GM19328 (cell line): Measurements from ENCODE around the gene SH3PXD2A.
"Not testable (repeated sequence)": the region's sequence is repeated elsewhere in the genome, so short reads cannot be mapped to it uniquely, and the experiment has no call there.

Source experiments
- ATAC-seq: cut with Tn5 transposase; IDR thresholded peaks from one replicate; pipeline ENCODE4 v1.9.1; 2021; ENCODE audit warnings: mild to moderate bottlenecking, moderate library complexity; ENCODE audit not compliant: unreplicated experiment

SH3PXD2A gene

GRCh38 chr10:103652599-103653281, 202.6 kb downstream of the SH3PXD2A start:
- no peak for ATAC-seq

- ATAC-seq = no peak
Measured at GRCh38 chr10:103651783-103652476, 203.4 kb downstream of the SH3PXD2A start.

GRCh38 chr10:103651333-103651732, 204.0 kb downstream of the SH3PXD2A start:
- ATAC-seq = no peak

DNA sequence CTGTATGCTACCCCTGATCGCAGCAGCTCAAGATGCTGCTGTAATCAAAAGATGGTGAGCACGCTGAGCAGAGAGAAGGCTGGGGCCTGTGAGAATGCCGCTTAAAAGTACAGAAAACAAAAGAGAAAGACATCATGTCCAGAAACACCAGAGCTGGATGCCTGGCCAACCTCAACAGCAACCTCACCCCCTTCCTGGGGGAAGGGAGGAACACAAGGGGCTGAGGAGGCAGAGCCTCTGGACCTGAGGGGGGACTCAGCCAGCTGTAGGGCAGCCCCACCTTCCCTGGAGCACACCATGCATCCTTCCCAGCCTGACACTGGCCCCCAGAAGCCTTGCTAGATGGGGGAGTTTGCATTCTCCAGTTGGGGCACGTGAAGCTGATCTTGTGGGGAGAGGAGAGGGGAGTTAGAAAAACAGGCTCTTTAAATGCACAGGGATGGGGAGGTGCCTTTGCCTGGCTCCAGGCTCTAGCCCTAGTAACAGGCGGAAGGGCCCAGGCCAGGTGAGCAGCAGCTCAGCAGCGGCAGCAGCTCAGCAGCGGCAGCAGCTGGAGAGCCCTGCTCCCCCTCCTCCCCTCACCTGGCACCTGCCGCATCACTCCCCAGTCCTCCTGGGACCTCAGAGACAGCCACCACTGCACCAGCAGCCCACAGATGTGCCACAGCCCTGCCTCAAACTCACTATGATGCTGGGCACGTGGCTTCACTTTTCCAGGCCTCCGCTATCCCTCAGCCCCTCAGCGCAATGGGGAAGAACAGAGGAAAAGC, 205.5 kb downstream of the SH3PXD2A start:
- no peak for ATAC-seq

DNA sequence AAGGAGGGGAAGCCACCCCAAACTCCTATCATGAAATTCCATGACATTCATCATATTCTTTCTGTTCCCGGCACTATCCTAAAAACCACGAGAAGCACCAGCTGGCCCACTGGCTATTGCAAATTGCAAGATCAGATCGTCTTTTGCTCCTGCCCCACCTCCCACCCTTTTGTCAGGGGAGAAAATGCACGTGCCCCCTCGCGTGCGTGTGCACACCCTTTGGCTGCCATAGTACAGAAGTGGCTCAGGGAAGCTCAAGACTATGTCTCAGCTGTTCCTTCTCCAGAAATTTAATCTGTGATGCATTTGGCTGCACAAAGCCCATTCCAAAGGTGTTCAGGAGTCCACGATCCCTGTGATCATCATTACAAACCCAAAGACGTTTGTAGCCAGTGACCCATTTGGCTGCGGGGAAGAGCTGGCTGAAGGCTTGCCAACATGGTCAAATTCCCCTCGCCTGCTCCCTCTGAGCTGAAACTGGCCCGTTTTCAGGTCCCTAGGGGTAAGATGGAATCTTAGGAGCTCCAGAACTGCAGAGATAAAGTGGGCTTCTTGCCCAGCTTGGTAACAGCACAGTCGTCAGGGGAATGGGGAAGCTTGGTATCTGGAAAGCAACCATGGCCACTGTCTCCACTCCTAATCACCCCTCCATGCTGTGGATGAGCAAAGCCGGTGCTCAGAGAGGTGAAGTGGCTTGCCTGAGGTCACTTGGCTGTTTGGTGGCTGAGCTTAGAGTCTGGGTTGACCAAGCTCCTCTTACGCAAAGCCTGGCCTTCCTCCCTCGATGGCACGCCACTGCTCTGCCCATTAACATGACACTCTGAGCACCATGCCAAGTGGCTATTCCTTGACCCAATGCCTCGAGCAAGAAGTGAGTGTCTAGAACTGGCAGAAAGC, 206.5 kb downstream of the SH3PXD2A start:
- no peak for ATAC-seq

DNA sequence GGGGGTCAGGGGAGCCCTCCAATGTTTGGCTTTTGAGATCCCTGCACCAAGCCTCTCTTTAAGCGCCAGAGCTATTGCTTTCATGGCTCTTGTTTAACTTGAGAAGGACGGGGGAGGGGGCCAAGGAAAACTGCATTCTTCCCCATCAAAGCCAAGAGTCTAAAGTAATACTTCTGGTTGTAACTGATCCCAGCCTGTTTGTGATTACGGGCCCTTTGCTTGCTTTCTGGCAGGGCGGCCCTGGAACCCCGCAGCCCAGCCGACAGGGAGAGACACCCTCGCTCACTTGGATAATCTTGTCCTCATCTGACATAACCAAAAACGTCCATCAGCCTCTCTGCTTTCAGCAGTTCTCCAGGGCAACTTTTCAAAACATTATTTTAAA, 207.1 kb downstream of the SH3PXD2A start:
- ATAC-seq = no peak

DNA sequence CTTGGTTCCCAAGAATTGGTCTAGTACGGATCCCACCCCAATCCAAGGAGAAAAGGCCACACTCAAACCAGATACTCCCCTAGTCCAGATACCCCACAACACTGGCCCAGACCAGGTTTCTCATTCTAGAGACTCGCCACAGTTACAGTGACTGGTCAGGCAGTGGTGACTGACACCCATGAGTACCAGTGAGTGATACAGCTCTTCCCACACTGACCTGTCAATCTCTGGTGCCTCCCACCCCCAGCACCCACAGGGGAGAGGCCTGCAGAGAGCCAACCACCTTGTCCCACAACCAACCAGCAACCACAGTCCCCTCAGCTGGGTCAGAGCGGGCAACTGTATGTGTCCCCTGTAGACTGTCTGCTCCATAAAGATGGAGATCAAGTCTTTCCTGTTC, 209.1 kb downstream of the SH3PXD2A start:
- ATAC-seq = no peak

DNA sequence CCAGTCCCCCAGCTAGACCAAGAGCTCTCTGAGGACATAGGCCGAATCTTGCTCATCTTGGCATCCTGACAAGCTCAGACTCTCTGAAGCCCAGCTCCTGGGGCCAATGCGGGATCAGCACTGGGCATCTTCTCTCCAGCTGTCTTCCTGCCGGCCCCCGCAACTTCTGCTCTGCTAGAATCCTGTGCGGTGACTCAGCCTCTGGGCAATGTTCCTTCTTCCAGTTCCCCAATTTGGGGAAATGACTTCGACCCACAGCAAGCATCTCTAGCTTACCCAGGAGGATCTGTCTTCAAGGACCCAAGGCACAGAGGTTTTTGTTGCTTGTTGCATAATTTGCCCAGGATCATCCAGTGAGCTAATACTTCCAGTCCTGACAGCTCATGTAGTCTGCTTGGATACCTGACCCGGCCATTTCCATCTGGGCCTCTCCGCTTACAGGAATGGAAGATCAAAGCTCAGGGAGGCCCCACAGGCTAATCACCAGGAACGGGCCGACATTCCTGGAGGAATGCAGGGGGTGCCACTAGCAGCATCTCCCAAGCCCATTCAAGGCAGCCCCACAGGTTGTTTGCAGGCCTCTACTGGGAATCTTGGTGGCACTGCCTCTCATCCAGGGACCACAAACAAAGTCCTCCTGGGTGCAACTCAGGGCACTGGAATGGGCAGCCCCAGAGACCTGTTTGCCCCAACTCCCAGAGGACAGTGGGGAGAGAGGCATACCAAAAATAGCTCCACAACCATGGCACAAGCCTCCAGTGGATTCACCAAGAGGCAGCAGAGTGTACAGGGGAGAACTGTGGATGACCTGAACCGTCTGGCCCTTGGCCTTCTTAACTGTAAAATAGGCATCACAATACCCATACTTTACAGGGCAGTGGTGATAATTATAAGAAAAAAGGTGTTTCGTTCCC, 210.0 kb downstream of the SH3PXD2A start:
- no peak for ATAC-seq

DNA sequence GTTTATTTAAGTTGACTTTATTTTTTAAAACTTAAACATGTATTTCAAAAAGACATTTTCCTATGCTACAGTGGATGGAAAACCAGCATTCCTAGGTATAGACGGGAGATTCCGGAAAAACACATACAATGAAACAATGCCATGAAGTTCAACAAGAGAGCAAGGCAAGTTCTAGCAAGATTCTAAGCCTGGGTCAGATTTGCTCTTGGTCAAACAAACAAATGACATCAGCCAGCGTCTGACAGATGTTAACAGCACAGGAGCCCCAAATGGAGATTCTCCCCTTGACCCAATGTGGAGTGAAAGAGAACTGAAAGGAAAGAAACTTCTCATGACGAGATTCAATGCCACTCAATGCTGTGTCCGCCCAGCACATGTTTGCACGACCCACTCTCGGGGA, 212.0 kb downstream of the SH3PXD2A start:
- ATAC-seq = no peak

- no peak for ATAC-seq
Measured at GRCh38 chr10:103641326-103641725, 214.1 kb downstream of the SH3PXD2A start.

DNA sequence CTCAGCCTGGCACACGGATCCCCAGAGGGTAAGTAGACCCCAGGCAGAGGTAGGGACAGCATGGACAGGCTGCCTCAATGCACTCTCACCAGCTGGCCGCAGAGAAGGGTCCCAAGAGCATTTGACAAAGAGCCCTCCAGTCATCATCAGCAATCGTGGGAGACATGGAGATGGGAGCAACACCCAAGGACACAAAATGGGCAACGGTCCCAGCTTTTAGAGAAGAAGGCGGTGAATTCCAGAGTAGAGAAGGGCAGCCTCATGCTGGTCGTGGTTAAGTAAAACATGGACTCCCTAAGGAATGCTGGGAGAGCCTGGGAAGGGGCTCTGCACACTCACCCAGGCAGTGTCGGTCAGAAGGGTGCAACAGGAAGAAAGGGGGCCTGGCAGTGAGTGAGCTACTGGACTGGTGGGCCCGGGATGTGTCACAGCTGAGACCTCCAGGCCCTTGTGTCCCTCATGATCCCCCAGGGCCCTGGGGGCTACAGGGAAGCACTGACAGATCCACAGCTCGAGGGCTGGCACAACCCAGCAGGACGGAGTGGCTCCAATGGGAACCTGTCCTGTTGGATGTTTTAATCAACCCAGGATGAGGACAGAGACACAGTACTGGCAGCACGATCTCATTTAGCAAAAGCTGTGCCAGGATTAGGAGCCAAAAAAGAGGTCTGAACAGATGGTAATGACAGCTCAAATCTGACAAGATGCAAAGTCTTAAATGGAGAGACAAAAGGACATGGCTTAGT, 214.8 kb downstream of the SH3PXD2A start:
- ATAC-seq = no peak

DNA sequence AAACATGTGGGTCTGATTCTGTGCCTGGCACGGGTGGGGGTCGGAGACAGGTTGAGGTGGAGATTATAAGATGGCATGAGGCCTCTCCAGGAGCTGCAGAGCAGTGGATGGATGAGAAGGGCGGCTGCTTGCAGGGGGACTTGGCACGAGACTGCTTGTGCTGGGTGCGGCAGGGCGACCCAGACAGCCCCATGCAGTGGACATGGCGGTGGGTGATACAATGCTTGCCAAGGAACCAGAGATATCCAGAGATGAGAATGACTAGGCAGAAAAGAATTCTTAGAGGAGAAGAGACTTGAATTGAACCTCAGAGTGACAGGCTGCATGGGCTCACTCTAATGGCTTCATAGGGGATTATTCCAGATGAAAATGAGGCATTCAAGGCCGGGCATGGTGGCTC, 216.4 kb downstream of the SH3PXD2A start:
- no peak for ATAC-seq

GRCh38 chr10:103637927-103638557, 217.3 kb downstream of the SH3PXD2A start:
- no peak for ATAC-seq

DNA sequence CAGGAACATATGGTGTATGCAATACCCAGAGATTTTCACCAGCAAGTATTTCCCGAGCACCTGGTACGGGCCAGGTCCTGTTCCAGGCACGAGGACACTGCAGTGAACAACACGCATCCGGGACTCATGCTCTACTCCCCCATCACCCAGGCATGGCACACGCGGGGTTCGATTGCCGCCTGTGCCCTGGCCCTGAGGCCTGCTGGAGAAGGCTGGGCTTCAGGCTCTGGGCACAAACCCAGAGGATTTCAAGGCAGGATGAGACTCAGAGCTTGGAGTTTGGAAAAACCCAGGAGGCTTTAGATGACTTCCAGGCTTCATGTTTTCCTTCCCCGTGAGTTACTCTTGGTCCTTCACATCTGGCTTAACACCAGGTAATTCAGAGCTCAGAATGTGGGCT, 218.4 kb downstream of the SH3PXD2A start:
- no peak for ATAC-seq

DNA sequence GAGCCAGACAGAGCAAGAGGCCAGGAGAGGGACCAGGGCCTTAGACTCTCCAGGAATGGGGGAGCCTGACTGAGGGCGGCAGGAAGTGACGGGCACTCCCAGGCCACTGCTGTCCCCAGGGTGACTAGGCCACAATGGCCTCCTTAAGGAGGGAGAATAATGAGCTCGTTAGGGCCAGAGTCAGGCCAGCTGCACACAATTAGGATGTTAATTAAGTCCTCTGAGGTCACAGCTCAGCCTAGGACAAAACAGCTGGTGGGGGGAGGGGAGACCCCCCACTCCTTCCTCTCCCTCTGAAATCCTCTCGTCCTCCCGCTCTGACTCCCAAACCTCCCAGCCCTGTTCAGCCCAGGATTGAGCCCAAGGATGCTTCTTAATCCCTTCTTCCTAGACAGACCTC, 218.9 kb downstream of the SH3PXD2A start:
- ATAC-seq = no peak

DNA sequence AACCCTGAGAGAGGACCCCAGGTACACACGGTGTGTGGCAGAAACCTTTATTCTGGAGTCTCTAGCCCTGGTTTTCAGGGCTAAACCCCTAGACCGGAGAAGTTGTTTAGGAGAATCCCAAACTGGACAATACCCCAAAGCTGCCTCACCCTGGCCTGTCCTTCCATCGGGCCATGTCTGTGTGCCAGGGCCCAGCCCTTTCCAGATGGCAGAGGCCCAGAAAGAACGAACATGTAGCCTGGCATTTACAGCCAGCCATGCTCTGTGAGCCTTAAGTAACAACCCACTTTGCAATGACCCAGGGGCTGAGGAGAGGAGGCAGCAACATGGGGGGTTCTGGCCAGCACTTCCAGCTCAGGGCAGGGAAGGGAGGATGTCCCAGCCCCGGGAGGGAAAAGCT, 219.8 kb downstream of the SH3PXD2A start:
- no peak for ATAC-seq

- no peak for ATAC-seq
Measured at GRCh38 chr10:103633846-103634245, 221.5 kb downstream of the SH3PXD2A start.

GRCh38 chr10:103632871-103633270, 222.5 kb downstream of the SH3PXD2A start:
- not testable (repeated sequence) for ATAC-seq

GRCh38 chr10:103632247-103632642, 223.1 kb downstream of the SH3PXD2A start:
- ATAC-seq = no peak
